HepG2 (cell line): ENCODE results near the gene PSMD8. TPM values are rescaled to one million over a fixed set of nuclear protein-coding genes. Genes with fewer than 3 reads are reported as not detected.
A peak's percentile ranks its signal among the peaks of the same experiment; 100 is the strongest.

ENCODE experiments used
- ATAC-seq: fragments of 200-7000 bp; cut with Tn5 transposase; 3 replicates; pipeline ENCODE4 v1.9.1; 2020; ENCODE audit warnings: mild to moderate bottlenecking, moderate library complexity
- BruUV-seq: library from RNA; stranded (reverse); fragments of 400-500 nt; replicated peaks from 2 replicates; lab custom pipeline; 2021; lab: Mats Ljungman, UMichigan
- CTCF ChIA-PET: fragments of 300-600 bp; formaldehyde crosslinking; extraction: SDS; loops from one replicate; lab custom pipeline; 2021; ENCODE audit warnings: low total read pairs, inconsistent platforms, low intra/inter-chr PET ratio; lab: Yijun Ruan, JAX
- POLR2A ChIA-PET: fragments of 350-600 bp; sonication (Branson Sonifier 250); formaldehyde crosslinking; loops from one replicate; lab custom pipeline; 2020; ENCODE audit warnings: antibody characterized with exemption, inconsistent platforms; lab: Yijun Ruan, JAX
- DNase-seq: peaks from one replicate; pipeline ENCODE4 v3.0.0-alpha.2; 2015; ENCODE audit warnings: low spot score
- FAIRE-seq: peaks from 3 replicates; lab custom pipeline; 2011; peaks lifted over from hg19 to GRCh38; lab: Jason Lieb, UNC
- H2AFZ ChIP-seq: one replicate; pipeline ENCODE4 v1.6.1; 2011; ENCODE audit warnings: low read length, inconsistent platforms
- H3K27ac ChIP-seq: fragments of 300-600 bp; 3 replicates; pipeline ENCODE4 v1.8.0; 2011; ENCODE audit warnings: mixed run types, mild to moderate bottlenecking, mixed read lengths, low read length, inconsistent platforms; ENCODE audit not compliant: insufficient read depth; ENCODE audit errors: extremely low read length
- H3K27me3 ChIP-seq, 2 experiments: fragments of 200-600 bp in 1 of 2; 2 replicates in 1 of 2; 3 replicates in 1 of 2; pipeline versions ENCODE4 v1.6.0 to v1.8.0; 2011; ENCODE audit warnings: low read length in 2 of 2, mild to moderate bottlenecking in 2 of 2, moderate library complexity in 2 of 2, inconsistent platforms in 1 of 2; ENCODE audit not compliant: insufficient read depth in 2 of 2, control insufficient read depth in 1 of 2
- H3K36me3 ChIP-seq, 2 experiments: fragments of 200-600 bp in 1 of 2; replicated peaks in 1 of 2; 2 replicates in 1 of 2; 3 replicates in 1 of 2; pipeline versions ENCODE4 v1.5.1 to v1.8.0; 2011; ENCODE audit warnings: low read length in 2 of 2, inconsistent platforms in 1 of 2; ENCODE audit not compliant: insufficient read depth in 2 of 2, control insufficient read depth in 1 of 2
- H3K4me1 ChIP-seq: 2 replicates; pipeline ENCODE4 v1.5.1; 2012; ENCODE audit warnings: low read length, inconsistent platforms; ENCODE audit not compliant: insufficient read depth
- H3K4me2 ChIP-seq: 2 replicates; pipeline ENCODE4 v1.6.0; 2011; ENCODE audit warnings: low read depth, low read length, inconsistent platforms
- H3K4me3 ChIP-seq, 3 experiments: fragments of 200-600 bp in 1 of 3; sonication (generic), shearing (Covaris generic) in 1 of 3; replicated peaks in 1 of 3; 2 replicates each; pipeline ENCODE4 v1.5.1; 2011 to 2016; ENCODE audit warnings: low read length in 3 of 3, inconsistent platforms in 2 of 3, low read depth in 2 of 3, mild to moderate bottlenecking in 2 of 3, control low read depth in 1 of 3, mixed read lengths in 1 of 3; ENCODE audit not compliant: insufficient read depth in 1 of 3
- H3K79me2 ChIP-seq: one replicate; pipeline ENCODE4 v1.6.1; 2011; ENCODE audit warnings: low read length, inconsistent platforms; ENCODE audit not compliant: insufficient read depth
- H3K9ac ChIP-seq: 2 replicates; pipeline ENCODE4 v1.6.0; 2011; ENCODE audit warnings: mild to moderate bottlenecking, low read depth, low read length, inconsistent platforms; ENCODE audit not compliant: insufficient read depth
- H3K9me3 ChIP-seq: 2 replicates; pipeline ENCODE4 v1.5.1; 2012; ENCODE audit warnings: mild to moderate bottlenecking, low read length
- H4K20me1 ChIP-seq: 2 replicates; pipeline ENCODE4 v1.6.0; 2011; ENCODE audit warnings: inconsistent platforms, mild to moderate bottlenecking, low read length, moderate library complexity; ENCODE audit not compliant: insufficient read depth
- BHLHE40 ChIP-seq: IDR thresholded peaks from 2 replicates; pipeline ENCODE4 v1.6.1; 2011; ENCODE audit warnings: low read length, improper control_type of control experiment
- MYC ChIP-seq: sonication (generic); formaldehyde crosslinking; IDR thresholded peaks from 2 replicates; pipeline ENCODE4 v1.9.0; 2021; ENCODE audit warnings: missing genetic modification reagents, borderline replicate concordance
- RAD51 ChIP-seq: fragments of 450-650 bp; IDR thresholded peaks from 2 replicates; pipeline ENCODE4 v1.6.1; 2016; ENCODE audit warnings: borderline replicate concordance
- USF2 ChIP-seq, 2 experiments: sonication (generic) in 1 of 2; formaldehyde crosslinking in 1 of 2; IDR thresholded peaks; 2 replicates each; pipeline versions ENCODE4 v1.5.1 to v1.6.1; 2011 to 2020; ENCODE audit warnings: borderline replicate concordance in 1 of 2, low read depth in 1 of 2, low read length in 1 of 2, mild to moderate bottlenecking in 1 of 2, missing genetic modification reagents in 1 of 2, moderate library complexity in 1 of 2
- ZNF562 ChIP-seq: sonication (generic); formaldehyde crosslinking; IDR thresholded peaks from 2 replicates; pipeline ENCODE4 v1.8.0; 2022; ENCODE audit warnings: missing genetic modification reagents, borderline replicate concordance
- WGBS: methylation state at CpG from one replicate; pipeline ENCODE4 v1.1.6; 2017; ENCODE audit warnings: low lambda C conversion rate; 5-methylcytosine and 5-hydroxymethylcytosine counted together
- in situ Hi-C: cut with HindIII; loops from 2 replicates; pipeline ENCODE4 v1.10.0; 2017; ENCODE audit warnings: low pct_unique_long_range_greater_than_20kb; ENCODE audit not compliant: extremely low pct_ligation_motif_present
- intact Hi-C: fragments of 100-400 bp; cut with micrococcal nuclease; formaldehyde crosslinking; loops from one replicate; pipeline ENCODE4 v1.10.0; 2022; ENCODE audit not compliant: unreplicated experiment
- polyA plus RNA-seq, 8 experiments: library from polyadenylated mRNA; depleted of rRNA in 3 of 8; stranded (reverse) in 7 of 8; unstranded in 1 of 8; fragments of >200 nt; fragmentation: Illumina TruSeq in 4 of 8; extraction: Trizol in 4 of 8; gene quantifications; 2 replicates each; pipeline versions ENCODE4 v1.2.1 to v1.2.3, GENCODE V29; 2011 to 2016; ENCODE audit warnings: low read depth in 4 of 8, missing spikeins in 1 of 8, mixed read lengths in 1 of 8; ENCODE audit not compliant: insufficient read depth in 1 of 8
- total RNA-seq, 5 experiments: library from RNA; depleted of rRNA; stranded (reverse); fragments of >200 nt; fragmentation: Illumina TruSeq; extraction: Trizol; gene quantifications; 2 replicates each; pipeline ENCODE4 v1.2.3, GENCODE V29; 2016; ENCODE audit warnings: low read depth in 1 of 5

The PSMD8 gene
- total and polyA plus RNA-seq, 2 of the 13 experiments (the other 11 are each of a cell fraction or from before 2014, with no cell fraction given) = 162 to 296 TPM

GRCh38 chr19:38389101-38389925 is 14.9 kb downstream of the PSMD8 start:
- CTCF ChIA-PET = no interaction called here

More at GRCh38 chr19:38389101-38389925, 14.9 kb downstream of the PSMD8 start:
- H4K20me1 ChIP-seq = no peaks in the 10 kb centered on the region; the same call in 1 of the 2 replicates
- no peak overlapping the region for H3K9ac ChIP-seq
- H3K4me1 ChIP-seq = peaks cover 42% of the 10 kb centered on the region
- no peak overlapping the region for H3K27ac ChIP-seq
- TF ChIP-seq USF2 (IDR thresholded peaks at IDR 0.05; ENCODE audit: low read depth, low read length) (0 out of 2 replicates have a peak, but pooled peaks have one; percentile 18), USF2 (CRISPR knock-in tag; IDR thresholded peaks at IDR 0.05; ENCODE audit: borderline replicate concordance) (peak; percentile 66; the same call in 1 of the 2 replicates), MYC (CRISPR knock-in tag) (no peak), BHLHE40 (peak; percentile 44; the same call in 1 of the 2 replicates), RAD51 (peak; percentile 63; the same call in 1 of the 2 replicates), ZNF562 (CRISPR knock-in tag) (no peak)
- POLR2A ChIA-PET = interaction anchor here (1.1 to 4.0 kb wide), 2 partner anchors 13 to 15 kb away, joined by 5 to 28 read pairs; partner anchors contain the start of genes FAM98C and PSMD8
- BruUV-seq = no TSS peak
- no peaks in the 10 kb centered on the region for H3K9me3 ChIP-seq
- H3K79me2 ChIP-seq = no peaks in the 10 kb centered on the region
- DNase-seq (no peak), FAIRE-seq (no peak), ATAC-seq (no peak)
- peaks cover 2 to 28% of the 10 kb centered on the region in 2 experiments; a peak in 3 of 5 replicates for H3K27me3 ChIP-seq
- no peak overlapping the region for H2AFZ ChIP-seq
- peak overlapping the region; percentile 89 for H3K4me2 ChIP-seq
- in situ Hi-C loops = no loop called here
- H3K36me3 ChIP-seq = no peaks in the 10 kb centered on the region
- intact Hi-C loops = no loop called here
- H3K4me3 ChIP-seq = peak overlapping the region in 2 of 3 experiments; percentile 46 to 71; a peak in 4 of 6 replicates
- 6% methylated on average over 12 of the region's 28 CpGs for WGBS
